Measurements from ENCODE around the gene ZC3H12C.

ZC3H12C gene

GRCh38 chr11:110077346-110077745 is 15.8 kb upstream of the ZC3H12C start:
- DNase-seq (ENCODE audit: low spot score), result no peak

GRCh38 chr11:110077831-110078325 is 15.3 kb upstream of the ZC3H12C start:
- no peak for DNase-seq (ENCODE audit: low spot score)

- DNase-seq (ENCODE audit: low spot score), result no peak
Observed at GRCh38 chr11:110078923-110079544, 14.2 kb upstream of the ZC3H12C start.

- DNase-seq (ENCODE audit: low spot score), result no peak
Observed at GRCh38 chr11:110079726-110080125, 13.5 kb upstream of the ZC3H12C start.

- DNase-seq (ENCODE audit: low spot score), result no peak
Observed at GRCh38 chr11:110081462-110082376, 11.5 kb upstream of the ZC3H12C start.

- DNase-seq (ENCODE audit: low spot score), result no peak
Observed at GRCh38 chr11:110082899-110083298, 10.3 kb upstream of the ZC3H12C start.

- no peak for DNase-seq (ENCODE audit: low spot score)
Observed at GRCh38 chr11:110085255-110085838, 7.8 kb upstream of the ZC3H12C start.

- DNase-seq (ENCODE audit: low spot score), result no peak
Observed at GRCh38 chr11:110086892-110087309, 6.3 kb upstream of the ZC3H12C start.

- DNase-seq (ENCODE audit: low spot score), result no peak
Observed at GRCh38 chr11:110087812-110088534, 5.2 kb upstream of the ZC3H12C start.

GRCh38 chr11:110088535-110089344 is 4.5 kb upstream of the ZC3H12C start:
- no peak for DNase-seq (ENCODE audit: low spot score)

GRCh38 chr11:110089617-110090282 is 3.4 kb upstream of the ZC3H12C start:
- no peak for DNase-seq (ENCODE audit: low spot score)

- no peak for DNase-seq (ENCODE audit: low spot score)
Observed at GRCh38 chr11:110090466-110091026, 2.6 kb upstream of the ZC3H12C start.

GRCh38 chr11:110092111-110092514 is 1.1 kb upstream of the ZC3H12C start:
- DNase-seq (ENCODE audit: low spot score), result no peak

GRCh38 chr11:110093407-110094297 is 460 bp downstream of the ZC3H12C start:
- DNase-seq (ENCODE audit: low spot score), result no peak

- DNase-seq (ENCODE audit: low spot score), result no peak
Observed at GRCh38 chr11:110094298-110095285, 1.4 kb downstream of the ZC3H12C start.

GRCh38 chr11:110095554-110095953 is 2.4 kb downstream of the ZC3H12C start:
- DNase-seq (ENCODE audit: low spot score), result no peak

- DNase-seq (ENCODE audit: low spot score), result no peak
Observed at GRCh38 chr11:110096496-110096895, 3.3 kb downstream of the ZC3H12C start.

- no peak for DNase-seq (ENCODE audit: low spot score)
Observed at GRCh38 chr11:110097459-110098012, 4.3 kb downstream of the ZC3H12C start.
